ENCODE measurements around the gene DSCAM. TPM values are rescaled to one million over a fixed set of nuclear protein-coding genes. Genes with fewer than 3 reads are reported as not detected.

DSCAM gene
- total and polyA plus RNA-seq, 10 donors: 0.02 to 2.7 (median 2.0) TPM

GRCh38 chr21:40752125-40752524 is 94.8 kb downstream of the DSCAM start:
- no peak for TF ChIP-seq POLR2A (IDR thresholded peaks at IDR 0.05)
- no peak for TF ChIP-seq POLR2AphosphoS5 (IDR thresholded peaks at IDR 0.05)
- TF ChIP-seq CTCF (IDR thresholded peaks at IDR 0.05 in 8 of 11, conservative IDR thresholded peaks at IDR 0.05 in 3 of 11): no peak
- intact Hi-C loops (cut with DNase I; ENCODE audit: low total_unique reads): no loop called here
- WGBS, 5 donors: 27 to 47% (median 37%) methylated on average over 2 of the region's 2 CpGs
- no peaks in the 10 kb centered on the region for H3K36me3 ChIP-seq
- H3K4me1 ChIP-seq: no peaks in the 10 kb centered on the region
- no peaks in the 10 kb centered on the region for H3K27me3 ChIP-seq (replicated peaks in 1 of 7)
- no peak overlapping the region for H3K4me3 ChIP-seq
- peaks cover 0 to 5% (median 0%) of the 10 kb centered on the region in 8 donors for H3K9me3 ChIP-seq
- no peak overlapping the region for H3K27ac ChIP-seq
- DNase-seq: no peak

GRCh38 chr21:40751221-40751620 is 95.7 kb downstream of the DSCAM start:
- WGBS, 5 donors: 71 to 92% (median 84%) methylated on average over 3 of the region's 3 CpGs
- Histone ChIP-seq H3K27me3 (replicated peaks in 1 of 7) (no peaks in the 10 kb centered on the region), H3K4me1 (no peaks in the 10 kb centered on the region), H3K36me3 (no peaks in the 10 kb centered on the region), H3K4me3 (no peak overlapping the region), H3K9me3 (peaks cover 0 to 5% (median 0%) of the 10 kb centered on the region in 8 donors), H3K27ac (no peak overlapping the region)
- no peak for DNase-seq
- intact Hi-C loops (cut with DNase I; ENCODE audit: low total_unique reads): no loop called here
- TF ChIP-seq CTCF (IDR thresholded peaks at IDR 0.05 in 8 of 11, conservative IDR thresholded peaks at IDR 0.05 in 3 of 11) (no peak), POLR2AphosphoS5 (IDR thresholded peaks at IDR 0.05) (no peak), POLR2A (IDR thresholded peaks at IDR 0.05) (no peak)

- intact Hi-C loops (cut with DNase I; ENCODE audit: low total_unique reads): no loop called here
- Histone ChIP-seq H3K27me3 (replicated peaks in 1 of 7) (peaks cover 0 to 7% (median 0%) of the 10 kb centered on the region in 7 donors), H3K9me3 (peaks cover 0 to 6% (median 0%) of the 10 kb centered on the region in 8 donors), H3K27ac (no peak overlapping the region), H3K36me3 (no peaks in the 10 kb centered on the region), H3K4me3 (no peak overlapping the region), H3K4me1 (no peaks in the 10 kb centered on the region)
- TF ChIP-seq POLR2A (IDR thresholded peaks at IDR 0.05) (no peak), CTCF (IDR thresholded peaks at IDR 0.05 in 8 of 11, conservative IDR thresholded peaks at IDR 0.05 in 3 of 11) (no peak), POLR2AphosphoS5 (IDR thresholded peaks at IDR 0.05) (no peak)
- 47 to 69% (median 61%) methylated on average over 3 of the region's 3 CpGs for WGBS, 5 donors
- DNase-seq: no peak
Measured at GRCh38 chr21:40736145-40736544, 110.8 kb downstream of the DSCAM start.

- intact Hi-C loops (cut with DNase I; ENCODE audit: low total_unique reads): no loop called here
- no peaks in the 10 kb centered on the region for H3K4me1 ChIP-seq
- WGBS, 5 donors: 83 to 88% (median 83%) methylated on average over 3 of the region's 3 CpGs
- H3K36me3 ChIP-seq: no peaks in the 10 kb centered on the region
- H3K27ac ChIP-seq: no peak overlapping the region
- H3K9me3 ChIP-seq: peaks cover 0 to 6% (median 0%) of the 10 kb centered on the region in 8 donors
- no peak for TF ChIP-seq POLR2A (IDR thresholded peaks at IDR 0.05)
- no peak for TF ChIP-seq CTCF (IDR thresholded peaks at IDR 0.05 in 8 of 11, conservative IDR thresholded peaks at IDR 0.05 in 3 of 11)
- TF ChIP-seq POLR2AphosphoS5 (IDR thresholded peaks at IDR 0.05): no peak
- H3K4me3 ChIP-seq: no peak overlapping the region
- peaks cover 0 to 7% (median 0%) of the 10 kb centered on the region in 7 donors for H3K27me3 ChIP-seq (replicated peaks in 1 of 7)
- DNase-seq: no peak
Measured at GRCh38 chr21:40733024-40733397, 113.9 kb downstream of the DSCAM start.

All from spleen (tissue), 11 donors.